NCI-H526 treated with DMSO at 0.1 percent for 48 hours (cell line): ENCODE measurements around the gene ALK.

Experiments
- DNase-seq: peaks from one replicate; lab custom pipeline; 2025; lab: John Stamatoyannopoulos, UW

The ALK gene

DNA sequence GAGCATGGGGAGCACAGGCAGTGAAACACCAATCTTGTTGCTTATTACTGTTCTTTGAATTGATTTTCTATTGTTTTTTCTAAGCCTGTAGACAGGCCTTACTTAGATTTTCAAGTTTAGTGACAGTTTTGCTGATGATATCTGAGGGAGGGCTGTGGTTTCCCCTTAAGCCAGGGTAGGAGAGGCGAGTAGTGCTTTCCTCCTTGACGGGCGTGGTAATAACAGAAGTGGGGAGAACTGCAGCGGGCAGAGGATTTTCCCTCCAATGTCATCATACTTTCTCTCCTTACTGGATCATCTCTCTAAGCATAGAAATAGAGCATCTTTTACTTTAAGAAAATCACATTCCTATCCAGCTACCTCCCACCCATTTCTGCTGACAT, 314.4 kb downstream of the ALK start:
- DNase-seq = no peak

DNA sequence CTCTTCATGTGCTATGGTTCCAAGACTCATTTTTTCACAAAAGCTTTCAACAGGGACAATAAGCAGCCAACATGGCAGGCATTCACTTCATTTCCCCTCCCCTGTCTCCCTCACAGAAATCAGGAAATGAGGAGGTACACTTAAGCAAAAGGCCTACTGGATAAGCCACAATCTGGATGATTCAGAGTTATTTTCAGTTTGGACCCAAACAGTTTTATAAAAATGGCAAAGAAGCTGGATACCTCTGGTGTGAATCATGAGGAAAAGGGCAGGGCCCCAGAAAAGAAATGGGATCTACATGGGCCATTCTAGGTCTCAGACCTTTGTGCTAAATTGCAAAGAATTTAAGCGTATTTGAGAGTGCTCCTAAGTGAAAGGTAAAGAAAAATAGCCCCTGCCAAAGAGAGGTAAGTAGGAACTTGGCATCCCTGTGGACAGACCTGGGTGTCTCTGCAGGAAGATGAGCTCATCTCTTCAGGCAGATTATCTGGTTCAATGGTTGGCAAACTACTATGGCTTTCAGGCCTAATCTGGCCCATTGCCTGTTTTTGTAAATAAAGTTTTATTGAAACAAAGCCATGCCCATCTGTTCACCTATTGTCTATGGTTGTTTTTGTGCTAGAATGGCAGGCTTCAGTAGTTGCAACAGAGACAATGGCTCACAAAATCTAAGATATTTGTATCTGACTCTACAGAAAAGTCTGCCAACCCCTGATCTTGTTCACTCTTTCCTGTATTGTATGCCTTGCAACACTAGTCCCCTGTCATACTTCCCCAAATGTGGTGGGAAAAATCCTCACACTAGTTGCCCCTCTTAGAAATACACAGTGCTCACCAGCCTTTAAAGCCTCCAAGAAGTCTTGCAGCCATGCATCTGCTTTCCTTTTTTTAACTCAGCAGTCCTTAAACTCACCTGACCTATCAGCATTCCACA, 315.0 kb downstream of the ALK start:
- no peak for DNase-seq

DNA sequence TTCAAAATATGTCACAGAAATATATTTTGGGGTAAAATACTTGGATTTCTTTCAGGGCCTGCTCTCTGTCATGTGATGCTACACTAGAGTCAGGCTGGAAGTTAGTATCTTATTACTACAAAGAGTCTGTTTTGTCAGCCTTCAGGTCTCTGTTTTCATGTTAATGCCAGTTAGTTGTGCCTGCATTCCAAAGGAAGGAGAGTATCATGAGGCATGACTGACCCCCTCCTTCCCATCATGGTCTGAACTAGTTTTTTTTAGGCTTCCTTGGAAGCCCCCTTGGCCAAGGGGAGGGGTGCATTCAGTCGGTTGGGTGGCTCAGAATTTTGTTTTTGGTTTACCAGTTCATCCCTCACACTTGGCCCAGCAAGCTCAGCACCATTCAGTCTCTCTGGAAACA, 318.0 kb downstream of the ALK start:
- DNase-seq = no peak

GRCh38 chr2:29601872-29602271, 319.5 kb downstream of the ALK start:
- DNase-seq = no peak

- DNase-seq = no peak
Observed at GRCh38 chr2:29601321-29601720, 320.1 kb downstream of the ALK start.

DNA sequence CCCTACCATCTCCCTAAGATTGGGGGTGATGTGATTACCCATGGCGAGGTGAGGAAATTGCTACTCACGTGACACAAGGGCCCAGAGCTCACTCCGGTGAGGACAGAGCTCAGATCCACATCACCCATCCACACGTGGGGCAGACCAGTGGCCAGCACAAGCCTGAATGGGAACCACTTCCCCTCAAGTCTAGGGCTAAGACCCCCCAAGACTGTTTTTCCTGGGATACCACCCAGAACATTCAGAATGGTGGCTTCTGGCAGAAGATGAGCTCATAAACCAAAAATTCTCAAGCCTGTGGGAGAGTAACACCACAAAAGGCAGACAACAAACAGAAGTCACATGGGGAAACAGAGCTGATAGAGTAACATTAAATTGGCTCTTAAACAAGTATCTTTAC, 321.4 kb downstream of the ALK start:
- no peak for DNase-seq

DNA sequence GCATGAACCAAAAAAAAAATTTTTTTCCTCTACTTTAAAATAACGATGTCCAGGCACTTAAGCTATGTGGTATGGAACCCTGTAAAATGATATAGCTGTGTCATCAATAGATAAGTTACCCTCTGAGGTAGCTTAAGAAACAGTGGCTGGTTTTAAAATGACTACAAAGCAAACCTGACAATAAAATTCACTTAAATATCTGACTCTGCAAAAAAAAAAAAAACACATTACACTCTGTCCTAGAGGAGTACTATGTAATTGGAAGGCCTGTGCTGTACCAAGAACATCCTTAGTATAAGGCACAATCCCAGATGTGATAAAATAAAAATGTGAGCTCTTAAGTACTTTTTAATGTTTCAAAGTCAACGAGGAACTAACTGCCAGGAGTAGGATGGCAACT, 322.4 kb downstream of the ALK start:
- no peak for DNase-seq

DNA sequence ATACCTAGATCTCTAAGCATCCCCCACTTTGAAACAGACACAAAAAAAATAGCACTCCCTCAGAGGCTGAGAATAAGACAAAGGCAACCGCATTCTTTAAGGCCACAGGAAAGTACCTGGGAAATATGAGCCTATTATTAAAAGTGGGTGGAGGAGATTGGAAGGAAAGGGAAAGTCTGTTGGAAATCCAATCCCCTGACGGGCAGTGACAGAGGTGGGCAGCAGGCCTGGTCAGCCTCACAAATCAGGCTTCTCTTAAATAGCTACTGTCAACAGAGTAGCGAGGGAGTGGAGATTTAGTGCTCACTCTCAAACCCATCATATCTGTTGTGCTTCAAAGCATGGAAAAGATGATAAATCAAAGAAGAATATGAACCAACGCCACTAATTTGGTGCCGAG, 324.4 kb downstream of the ALK start:
- no peak for DNase-seq

- no peak for DNase-seq
Observed at GRCh38 chr2:29596584-29596983, 324.8 kb downstream of the ALK start.

- DNase-seq = no peak
Observed at GRCh38 chr2:29591600-29591999, 329.8 kb downstream of the ALK start.

DNA sequence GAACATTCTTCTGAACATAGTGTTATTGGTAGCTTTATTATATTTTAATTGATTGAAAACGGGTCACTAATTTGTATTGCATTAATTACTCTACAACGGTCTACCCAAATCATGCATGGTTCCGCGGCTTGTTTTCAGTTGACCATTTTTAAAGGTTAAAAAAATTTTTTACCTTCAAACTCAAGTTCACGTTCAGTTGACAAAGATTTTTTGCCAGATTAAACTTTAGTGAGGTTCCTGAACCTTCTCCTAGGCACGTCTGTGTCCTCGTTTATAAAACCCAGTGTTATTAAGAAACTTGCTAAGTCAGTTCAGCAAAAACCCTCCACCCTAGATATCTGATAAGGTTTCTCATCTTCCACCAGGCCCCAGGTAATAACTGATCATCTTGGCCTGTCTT, 331.2 kb downstream of the ALK start:
- no peak for DNase-seq

DNA sequence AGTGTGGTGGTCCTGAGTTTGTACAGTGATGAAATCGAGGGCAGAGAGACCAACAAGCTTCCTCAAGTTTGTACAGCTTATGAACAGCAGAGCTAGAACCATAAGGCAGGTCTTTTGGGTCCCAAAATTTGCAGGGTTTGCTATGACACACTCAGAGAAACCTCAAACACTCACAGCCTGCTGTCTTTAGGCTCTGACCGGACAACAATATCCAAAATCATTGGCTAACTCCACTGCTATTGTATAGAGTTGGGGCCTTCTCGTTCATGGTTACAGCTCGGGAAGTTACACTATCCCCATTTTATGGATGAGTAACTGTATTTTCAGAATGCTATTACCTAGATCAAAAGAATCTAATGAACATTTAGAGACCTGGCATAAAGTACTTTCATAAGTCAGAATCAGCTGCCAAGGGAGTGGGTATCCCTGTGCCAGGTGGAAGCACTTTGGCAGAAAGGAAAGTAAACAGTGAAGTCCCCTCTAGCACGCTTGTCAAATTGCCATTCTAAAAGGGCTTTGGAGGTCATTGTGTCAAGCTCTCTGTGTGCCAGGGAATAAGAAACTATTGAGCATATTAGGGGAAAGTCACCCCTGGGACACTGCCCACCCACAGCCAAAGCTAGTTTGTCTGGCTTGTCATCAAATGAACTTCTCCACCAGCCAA, 331.8 kb downstream of the ALK start:
- DNase-seq = no peak

DNA sequence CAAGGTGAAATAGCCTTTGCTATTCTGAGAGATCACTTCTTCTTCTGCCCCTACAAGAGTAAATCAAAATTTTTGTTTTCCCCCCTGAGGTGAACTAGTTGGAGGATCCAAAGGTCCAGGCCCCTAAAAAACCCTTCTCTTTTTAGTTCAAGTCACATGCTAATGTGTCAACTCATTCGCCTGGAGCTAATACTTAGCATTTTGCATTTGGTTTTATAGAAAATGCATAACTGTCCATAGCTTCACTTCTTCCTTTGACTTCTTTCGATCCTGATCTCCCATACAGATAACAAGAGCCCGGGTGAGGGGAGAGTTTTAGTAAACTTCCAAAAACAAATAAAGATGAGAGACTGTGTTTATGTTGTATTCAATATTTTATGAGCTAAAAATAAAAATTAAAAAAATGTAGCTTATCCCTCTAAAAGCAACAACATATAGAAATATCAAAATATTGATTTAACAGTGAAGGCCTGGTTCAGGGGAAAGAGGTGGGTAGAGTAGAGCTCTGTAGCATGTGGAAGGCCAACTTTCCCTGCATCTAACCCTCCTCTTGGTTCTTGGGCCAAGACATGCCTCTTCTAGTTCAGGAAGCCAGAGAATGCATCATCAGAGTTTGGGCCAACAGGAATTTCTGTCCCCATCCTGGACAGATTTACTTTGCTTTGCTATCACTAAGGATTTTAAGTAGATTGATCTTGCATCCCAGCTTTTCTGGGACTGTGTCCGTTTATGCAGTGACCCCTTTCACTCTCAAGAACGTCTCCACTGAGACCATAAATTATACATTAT, 333.8 kb downstream of the ALK start:
- DNase-seq = no peak

- DNase-seq = no peak
Observed at GRCh38 chr2:29586919-29587318, 334.5 kb downstream of the ALK start.

- DNase-seq = no peak
Observed at GRCh38 chr2:29583548-29584156, 337.7 kb downstream of the ALK start.

DNA sequence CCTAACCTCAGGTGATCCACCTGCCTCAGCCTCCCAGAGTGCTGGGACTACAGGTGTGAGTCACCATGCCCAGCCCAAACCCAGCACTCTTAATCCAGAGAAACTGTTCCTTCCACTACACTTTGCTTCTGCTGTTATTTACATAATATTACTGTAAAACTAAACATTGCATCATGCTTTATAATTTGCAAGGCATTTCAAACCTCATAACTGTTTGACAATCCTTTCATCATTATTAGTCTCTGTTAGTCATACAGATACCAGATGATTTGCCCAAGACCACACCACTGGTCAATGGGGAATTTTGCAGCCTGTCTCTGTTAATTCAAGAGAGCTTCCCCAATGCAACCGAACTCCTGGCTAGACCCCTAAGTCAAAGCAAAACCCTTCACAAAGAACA, 338.3 kb downstream of the ALK start:
- DNase-seq = no peak

DNA sequence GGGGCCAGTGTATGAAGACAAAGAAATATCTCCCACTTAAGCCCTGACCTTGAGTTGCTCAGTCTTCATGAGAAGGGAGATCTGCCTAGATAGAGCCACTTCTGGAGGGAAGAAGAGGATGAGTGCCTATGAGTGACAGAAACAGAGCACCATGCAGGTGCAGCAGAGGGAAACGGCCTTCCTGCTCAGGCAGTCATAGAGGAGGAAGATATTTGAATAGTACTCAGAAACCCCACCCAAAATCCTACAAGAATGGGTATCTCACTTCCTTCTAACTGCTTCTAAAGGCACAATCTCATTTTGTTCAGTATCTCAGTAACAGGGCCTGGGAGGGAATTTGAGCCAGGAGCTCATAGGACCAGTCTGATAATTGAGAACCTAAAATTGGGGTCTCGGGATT, 339.3 kb downstream of the ALK start:
- DNase-seq = no peak

DNA sequence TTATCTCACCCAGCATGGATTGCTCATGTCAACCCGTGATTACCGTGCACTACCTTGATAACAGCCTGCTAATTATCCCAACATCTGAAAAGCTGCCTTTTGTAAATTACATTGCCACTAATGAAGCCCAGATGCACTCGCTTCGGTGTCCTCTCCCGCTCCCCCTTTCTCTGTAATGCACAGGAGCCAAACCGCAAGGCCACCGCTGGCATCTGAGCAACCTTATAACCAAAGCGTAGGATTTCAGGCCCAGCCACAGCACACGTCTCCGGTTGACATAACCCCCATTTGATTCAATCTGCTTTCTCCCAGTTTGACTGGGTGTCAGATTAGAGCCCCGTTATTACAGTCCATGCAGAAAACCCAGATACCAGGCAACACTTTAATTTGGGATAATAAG, 341.2 kb downstream of the ALK start:
- no peak for DNase-seq

- DNase-seq = no peak
Observed at GRCh38 chr2:29579495-29580169, 341.8 kb downstream of the ALK start.

GRCh38 chr2:29578084-29578598, 343.2 kb downstream of the ALK start:
- no peak for DNase-seq

GRCh38 chr2:29576231-29576630, 345.2 kb downstream of the ALK start:
- no peak for DNase-seq
